Glutamatergic neuron (in vitro differentiated cells): Measurements from ENCODE around the gene SREBF2. TPM values are rescaled to one million over a fixed set of nuclear protein-coding genes. Genes with fewer than 3 reads are reported as not detected.

Experiments used
- DNase-seq: peaks from one replicate; pipeline ENCODE4 v3.0.0; 2022
- H3K27ac Mint-ChIP-seq: one replicate; pipeline ENCODE4 v1.8.0; 2020; ENCODE audit warnings: mild to moderate bottlenecking, mixed read lengths, inconsistent platforms; ENCODE audit not compliant: unreplicated experiment
- H3K27me3 Mint-ChIP-seq: one replicate; pipeline ENCODE4 v1.8.0; 2020; ENCODE audit warnings: mild to moderate bottlenecking, moderate library complexity, mixed read lengths, inconsistent platforms; ENCODE audit not compliant: unreplicated experiment
- H3K36me3 Mint-ChIP-seq: one replicate; pipeline ENCODE4 v1.8.0; 2020; ENCODE audit warnings: mild to moderate bottlenecking, mixed read lengths, inconsistent platforms; ENCODE audit not compliant: unreplicated experiment
- H3K4me1 Mint-ChIP-seq: one replicate; pipeline ENCODE4 v1.8.0; 2020; ENCODE audit warnings: mild to moderate bottlenecking, low read depth, mixed read lengths, inconsistent platforms; ENCODE audit not compliant: unreplicated experiment
- H3K4me3 Mint-ChIP-seq: one replicate; pipeline ENCODE4 v1.8.0; 2020; ENCODE audit warnings: mild to moderate bottlenecking, mixed read lengths, inconsistent platforms; ENCODE audit not compliant: unreplicated experiment
- H3K9me3 Mint-ChIP-seq: one replicate; pipeline ENCODE4 v1.8.0; 2020; ENCODE audit warnings: mild to moderate bottlenecking, moderate library complexity, mixed read lengths, inconsistent platforms; ENCODE audit not compliant: unreplicated experiment
- total RNA-seq: library from RNA; stranded (reverse); fragmentation: NEBNext Ultra II Directional; extraction: Animal tissue kit (Norgen Biotek cat#: 25700); gene quantifications from one replicate; pipeline ENCODE4 v1.2.1, GENCODE V29; 2021; ENCODE audit not compliant: unreplicated experiment
- TF ChIP-seq, protein P1 (sequence below): fragments of 200-600 bp; sonication (generic); IDR thresholded peaks from one replicate; pipeline ENCODE4 v1.5.0; 2021; ENCODE audit not compliant: partially characterized antibody, unreplicated experiment

Gene SREBF2
- total RNA-seq, 1 donor from 2014 or later: 291 TPM

DNA sequence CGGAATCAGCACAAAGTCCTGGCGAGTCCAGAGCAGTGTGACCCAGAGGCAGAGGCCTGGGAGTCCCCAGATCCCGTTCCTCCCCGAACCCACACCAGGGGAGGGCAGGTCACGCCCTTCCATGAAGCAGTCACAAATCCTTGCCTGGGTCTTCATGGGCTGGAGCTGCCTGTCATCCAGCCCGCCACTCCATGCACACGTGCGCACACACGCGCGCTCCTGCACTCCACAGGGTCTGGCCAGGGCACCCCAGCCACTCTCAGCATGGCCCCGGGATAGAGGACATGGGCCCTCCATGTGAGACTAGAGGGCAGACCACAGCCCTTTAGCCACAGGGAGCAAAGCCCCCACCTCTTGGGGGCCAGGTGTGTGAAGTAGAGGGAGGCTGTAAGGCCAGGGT lies 99.4 kb downstream of the SREBF2 start:
- peaks cover 6% of the 10 kb centered on the region for H3K27me3 Mint-ChIP-seq

DNA sequence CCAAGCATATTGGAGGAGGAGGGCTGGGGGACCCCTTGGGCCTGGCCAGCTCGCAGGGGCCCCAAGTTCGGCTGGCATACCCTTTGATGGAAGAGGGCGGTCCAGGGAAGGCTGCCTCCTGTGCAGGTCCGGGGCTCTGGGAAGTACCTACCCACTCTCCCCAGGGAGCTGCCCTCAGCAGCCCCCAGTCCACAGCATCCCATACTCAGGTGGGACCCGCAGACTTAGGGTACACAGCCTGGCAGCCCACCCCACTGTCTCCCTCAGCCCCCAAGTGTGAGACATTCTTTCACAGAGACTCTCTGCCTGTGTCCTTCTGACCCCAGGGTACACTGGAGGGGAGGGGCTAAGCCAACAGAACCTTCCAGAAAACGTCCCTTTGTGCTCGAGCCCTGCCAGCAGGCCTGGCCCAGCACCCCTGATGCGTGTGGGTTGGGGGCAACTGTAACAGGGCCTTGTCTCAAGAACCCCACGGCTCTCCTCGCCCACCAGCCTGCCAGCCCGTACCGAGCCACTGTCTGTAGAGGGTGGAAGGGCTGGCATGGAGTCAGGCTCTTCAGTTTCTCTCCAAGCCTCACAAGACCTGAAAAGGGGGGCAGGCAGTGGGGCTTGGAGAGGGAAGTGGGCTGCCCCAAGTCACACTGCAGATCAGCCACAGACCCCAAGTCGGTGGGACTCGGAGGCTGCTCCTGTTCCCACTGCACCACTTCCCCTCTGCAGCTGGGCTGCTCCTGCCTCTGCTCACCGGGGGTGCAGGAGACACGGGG lies 100.7 kb downstream of the SREBF2 start:
- peaks cover 1% of the 10 kb centered on the region for H3K9me3 Mint-ChIP-seq
- H3K4me3 Mint-ChIP-seq: no peak overlapping the region
- H3K27me3 Mint-ChIP-seq: peaks cover 4% of the 10 kb centered on the region
- TF ChIP-seq, protein P1, sequence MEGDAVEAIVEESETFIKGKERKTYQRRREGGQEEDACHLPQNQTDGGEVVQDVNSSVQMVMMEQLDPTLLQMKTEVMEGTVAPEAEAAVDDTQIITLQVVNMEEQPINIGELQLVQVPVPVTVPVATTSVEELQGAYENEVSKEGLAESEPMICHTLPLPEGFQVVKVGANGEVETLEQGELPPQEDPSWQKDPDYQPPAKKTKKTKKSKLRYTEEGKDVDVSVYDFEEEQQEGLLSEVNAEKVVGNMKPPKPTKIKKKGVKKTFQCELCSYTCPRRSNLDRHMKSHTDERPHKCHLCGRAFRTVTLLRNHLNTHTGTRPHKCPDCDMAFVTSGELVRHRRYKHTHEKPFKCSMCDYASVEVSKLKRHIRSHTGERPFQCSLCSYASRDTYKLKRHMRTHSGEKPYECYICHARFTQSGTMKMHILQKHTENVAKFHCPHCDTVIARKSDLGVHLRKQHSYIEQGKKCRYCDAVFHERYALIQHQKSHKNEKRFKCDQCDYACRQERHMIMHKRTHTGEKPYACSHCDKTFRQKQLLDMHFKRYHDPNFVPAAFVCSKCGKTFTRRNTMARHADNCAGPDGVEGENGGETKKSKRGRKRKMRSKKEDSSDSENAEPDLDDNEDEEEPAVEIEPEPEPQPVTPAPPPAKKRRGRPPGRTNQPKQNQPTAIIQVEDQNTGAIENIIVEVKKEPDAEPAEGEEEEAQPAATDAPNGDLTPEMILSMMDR: no peak
- no peak for DNase-seq
- peaks cover 2% of the 10 kb centered on the region for H3K4me1 Mint-ChIP-seq
- no peak overlapping the region for H3K27ac Mint-ChIP-seq
- H3K36me3 Mint-ChIP-seq: no peaks in the 10 kb centered on the region

More for the DNA sequence above, 99.4 kb downstream of the SREBF2 start:
- Mint-ChIP-seq H3K27ac (no peak overlapping the region), H3K4me3 (no peak overlapping the region), H3K4me1 (peaks cover 8% of the 10 kb centered on the region), H3K9me3 (peaks cover 5% of the 10 kb centered on the region), H3K36me3 (no peaks in the 10 kb centered on the region)
- TF ChIP-seq, protein P1: no peak
- DNase-seq: no peak

DNA sequence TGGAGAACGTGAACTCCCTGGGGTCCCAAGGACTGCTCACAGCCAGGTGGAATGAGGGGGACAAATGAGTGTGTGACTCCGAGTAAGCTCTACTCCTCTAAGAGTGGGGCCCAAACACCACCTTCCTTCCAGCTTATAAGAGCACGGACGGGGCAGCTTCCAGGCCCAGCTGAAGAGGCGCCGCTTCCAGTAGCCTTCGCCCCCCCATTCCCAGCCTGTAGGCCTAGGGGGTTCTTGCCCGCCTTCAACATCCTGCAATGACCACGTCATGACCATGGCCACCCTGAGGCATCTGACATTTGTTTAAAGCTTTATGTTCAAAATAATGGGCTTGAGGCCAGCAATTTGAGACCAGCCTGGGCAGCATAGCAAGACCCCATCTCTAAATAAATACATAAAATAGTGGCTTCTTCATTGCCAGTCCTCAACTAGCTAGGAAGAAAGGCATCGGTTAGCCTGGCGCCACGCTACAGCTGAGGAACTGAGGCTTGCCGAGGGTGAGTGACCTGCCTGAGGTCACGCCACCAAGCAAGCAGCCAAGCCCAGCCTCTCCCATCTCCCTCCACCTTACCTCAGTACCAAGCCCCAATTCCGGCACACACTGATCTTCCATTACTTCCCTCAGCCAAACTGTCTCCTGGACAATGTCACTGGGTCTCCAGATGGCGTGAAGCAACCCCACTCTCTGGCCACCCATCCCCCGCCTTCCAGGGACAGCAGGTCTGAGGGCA lies 101.5 kb downstream of the SREBF2 start:
- TF ChIP-seq, protein P1: no peak
- Mint-ChIP-seq H3K9me3 (peaks cover 1% of the 10 kb centered on the region), H3K27ac (no peak overlapping the region), H3K4me3 (no peak overlapping the region), H3K4me1 (peaks cover 2% of the 10 kb centered on the region), H3K36me3 (no peaks in the 10 kb centered on the region), H3K27me3 (peaks cover 4% of the 10 kb centered on the region)
- no peak for DNase-seq

DNA sequence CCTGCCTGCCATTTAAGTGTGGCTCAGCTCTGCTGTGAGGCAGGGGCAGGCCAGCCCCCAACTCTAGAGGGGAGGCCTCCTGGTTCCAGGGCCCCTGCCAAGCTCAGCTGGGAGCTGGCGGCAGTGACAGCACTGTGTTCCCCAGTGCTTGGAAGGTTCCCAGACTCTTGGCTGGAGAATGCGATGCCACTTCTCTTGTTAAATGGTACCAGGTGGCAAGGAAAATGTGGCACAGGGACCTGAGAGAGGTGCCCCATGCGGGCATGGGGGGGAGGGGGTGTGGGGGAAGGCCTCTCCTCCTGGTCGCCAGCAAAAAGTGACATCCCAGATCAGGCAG lies 102.1 kb downstream of the SREBF2 start:
- DNase-seq: no peak
- Mint-ChIP-seq H3K4me3 (no peak overlapping the region), H3K27ac (no peak overlapping the region), H3K4me1 (peaks cover 2% of the 10 kb centered on the region), H3K9me3 (peaks cover 1% of the 10 kb centered on the region), H3K27me3 (peaks cover 4% of the 10 kb centered on the region), H3K36me3 (no peaks in the 10 kb centered on the region)
- TF ChIP-seq, protein P1: no peak

DNA sequence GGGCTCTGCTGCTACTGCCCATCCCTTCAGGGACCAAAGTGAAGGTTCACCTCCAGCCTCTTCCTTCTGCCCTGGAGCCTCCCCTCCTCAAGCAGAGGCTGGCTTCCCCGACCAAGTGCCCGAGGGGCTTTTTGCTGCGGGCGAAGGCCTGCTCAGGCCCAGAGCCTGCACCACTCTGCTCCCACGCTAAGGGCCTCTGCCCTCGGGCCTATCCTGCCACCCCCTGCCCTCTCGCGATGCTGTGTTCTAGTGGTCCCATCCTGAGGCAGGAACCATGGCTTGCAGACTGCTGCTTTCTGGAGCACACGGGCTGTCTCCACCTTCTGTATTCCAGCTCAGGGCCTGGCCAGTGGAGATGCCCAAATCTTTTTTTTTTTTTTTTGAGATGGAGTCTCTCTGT lies 102.6 kb downstream of the SREBF2 start:
- peaks cover 1% of the 10 kb centered on the region for H3K9me3 Mint-ChIP-seq
- H3K36me3 Mint-ChIP-seq: no peaks in the 10 kb centered on the region
- H3K27me3 Mint-ChIP-seq: peaks cover 4% of the 10 kb centered on the region
- H3K4me3 Mint-ChIP-seq: no peak overlapping the region
- TF ChIP-seq, protein P1: no peak
- no peak for DNase-seq
- peaks cover 2% of the 10 kb centered on the region for H3K4me1 Mint-ChIP-seq
- H3K27ac Mint-ChIP-seq: no peak overlapping the region
